Ascending aorta (tissue), 2 donors: Measurements from ENCODE around the gene ZNF860. TPM values are rescaled to one million over a fixed set of nuclear protein-coding genes. Genes with fewer than 3 reads are reported as not detected.

Experiments
- DNase-seq, 2 donors: peaks; one replicate each; pipeline ENCODE4 v3.0.0-alpha.2; 2019; ENCODE audit warnings: low spot score in 2 of 2
- H3K27ac ChIP-seq, 2 donors: fragments of 200-600 bp; sonication (generic); one replicate each; pipeline ENCODE4 v1.5.1; 2016 to 2017; ENCODE audit warnings: mild to moderate bottlenecking in 1 of 2
- H3K27me3 ChIP-seq: fragments of 200-600 bp; sonication (generic); one replicate; pipeline ENCODE4 v1.5.1; 2017
- H3K36me3 ChIP-seq, 2 donors: fragments of 200-600 bp; sonication (generic); one replicate each; pipeline ENCODE4 v1.5.1; 2016
- H3K4me1 ChIP-seq, 2 donors: fragments of 200-600 bp; sonication (generic); one replicate each; pipeline ENCODE4 v1.5.1; 2016 to 2017; ENCODE audit warnings: mild to moderate bottlenecking in 1 of 2
- H3K4me3 ChIP-seq, 2 donors: fragments of 200-600 bp; sonication (generic); one replicate each; pipeline ENCODE4 v1.5.1; 2016 to 2017; ENCODE audit warnings: mild to moderate bottlenecking in 1 of 2
- H3K9me3 ChIP-seq, 2 donors: fragments of 200-600 bp; sonication (generic); one replicate each; pipeline ENCODE4 v1.5.1; 2016
- CTCF ChIP-seq, 3 experiments: fragments of 200-600 bp in 2 of 3; fragments of 450-650 bp in 1 of 3; sonication (generic) in 2 of 3; IDR thresholded peaks; one replicate each; pipeline ENCODE4 v1.5.1; 2016 to 2019; ENCODE audit warnings: antibody characterized with exemption in 3 of 3, mild to moderate bottlenecking in 1 of 3, moderate library complexity in 1 of 3
- intact Hi-C: fragments of 100-400 bp; cut with DNase I; formaldehyde crosslinking; loops from one replicate; pipeline ENCODE4 v1.15.1; 2023
- total RNA-seq: library from RNA; depleted of rRNA; stranded (reverse); fragments of >200 nt; gene quantifications from one replicate; pipeline ENCODE4 v1.1.0, GENCODE V29; 2016

ZNF860 gene
- total RNA-seq, 1 donor from 2014 or later, result 0.43 TPM

DNA sequence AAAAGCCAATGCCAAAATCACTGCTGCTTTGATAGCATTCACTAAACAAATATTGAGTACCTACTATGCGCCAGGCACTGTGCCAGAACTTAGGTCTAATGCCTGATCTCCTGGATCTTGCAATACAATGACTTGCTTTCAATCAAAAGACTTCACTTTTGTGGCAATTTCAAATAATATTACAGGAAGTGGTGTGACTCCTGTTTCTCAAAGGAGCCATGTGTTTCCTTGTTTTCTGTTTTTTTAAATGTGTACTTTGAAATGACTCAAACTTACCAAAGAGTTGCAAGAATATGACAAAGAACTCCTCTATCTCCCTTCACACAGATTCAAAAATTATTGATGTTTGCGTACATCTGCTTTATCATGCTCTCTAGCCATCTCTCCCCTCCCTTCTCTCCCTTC is 18.7 kb upstream of the ZNF860 start:
- H3K36me3 ChIP-seq, result no peaks in the 10 kb centered on the region
- DNase-seq, result no peak
- TF ChIP-seq CTCF (IDR thresholded peaks at IDR 0.05), result no peak

GRCh38 chr3:31966978-31967591 is 14.5 kb upstream of the ZNF860 start:
- intact Hi-C loops, result loop anchor here (5.0 kb wide), 1 partner anchor 140 kb away; the partner anchor contains the start of gene GPD1L
- peak overlapping the region; percentile 81 to 89 for H3K27ac ChIP-seq
- no peaks in the 10 kb centered on the region for H3K36me3 ChIP-seq
- no peak overlapping the region for H3K4me3 ChIP-seq
- DNase-seq, result no peak
- peaks cover 3 to 27% of the 10 kb centered on the region in 2 donors for H3K4me1 ChIP-seq
- no peaks in the 10 kb centered on the region for H3K9me3 ChIP-seq
- no peak for TF ChIP-seq CTCF (IDR thresholded peaks at IDR 0.05)
- H3K27me3 ChIP-seq, result no peaks in the 10 kb centered on the region

More for the DNA sequence above, 18.7 kb upstream of the ZNF860 start:
- peaks cover 6 to 32% of the 10 kb centered on the region in 2 donors for H3K4me1 ChIP-seq
- no peaks in the 10 kb centered on the region for H3K9me3 ChIP-seq
- no peak overlapping the region for H3K27ac ChIP-seq
- H3K27me3 ChIP-seq, result no peaks in the 10 kb centered on the region
- H3K4me3 ChIP-seq, result no peak overlapping the region
- intact Hi-C loops, result loop anchor here (5.0 kb wide), 2 partner anchors 431 to 1041 kb away; partner anchors contain the start of gene STT3B

DNA sequence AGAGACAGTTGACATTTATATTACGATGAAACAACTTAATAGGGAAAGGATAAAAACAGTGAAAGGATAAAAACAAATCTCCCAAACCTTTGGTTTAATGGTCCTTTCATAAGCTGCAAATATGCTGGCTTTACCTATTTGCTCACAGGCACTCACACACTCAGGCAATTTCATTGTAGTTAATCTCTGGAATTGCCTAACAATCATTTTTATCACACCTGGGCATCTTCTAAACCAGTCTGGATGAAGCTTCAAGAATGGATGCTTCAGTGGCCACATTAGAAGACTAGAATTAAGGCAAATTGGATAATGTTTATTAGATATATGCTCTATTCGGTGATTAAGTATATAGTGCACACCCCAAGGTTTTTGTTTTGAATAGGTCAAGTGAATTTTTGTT is 14.0 kb upstream of the ZNF860 start:
- Histone ChIP-seq H3K9me3 (no peaks in the 10 kb centered on the region), H3K36me3 (no peaks in the 10 kb centered on the region), H3K4me3 (no peak overlapping the region), H3K27ac (peak overlapping the region; percentile 81 to 89), H3K27me3 (no peaks in the 10 kb centered on the region), H3K4me1 (peaks cover 3 to 27% of the 10 kb centered on the region in 2 donors)
- TF ChIP-seq CTCF (IDR thresholded peaks at IDR 0.05), result no peak
- DNase-seq, result no peak
- intact Hi-C loops, result loop anchor here (5.0 kb wide), 1 partner anchor 140 kb away; the partner anchor contains the start of gene GPD1L

DNA sequence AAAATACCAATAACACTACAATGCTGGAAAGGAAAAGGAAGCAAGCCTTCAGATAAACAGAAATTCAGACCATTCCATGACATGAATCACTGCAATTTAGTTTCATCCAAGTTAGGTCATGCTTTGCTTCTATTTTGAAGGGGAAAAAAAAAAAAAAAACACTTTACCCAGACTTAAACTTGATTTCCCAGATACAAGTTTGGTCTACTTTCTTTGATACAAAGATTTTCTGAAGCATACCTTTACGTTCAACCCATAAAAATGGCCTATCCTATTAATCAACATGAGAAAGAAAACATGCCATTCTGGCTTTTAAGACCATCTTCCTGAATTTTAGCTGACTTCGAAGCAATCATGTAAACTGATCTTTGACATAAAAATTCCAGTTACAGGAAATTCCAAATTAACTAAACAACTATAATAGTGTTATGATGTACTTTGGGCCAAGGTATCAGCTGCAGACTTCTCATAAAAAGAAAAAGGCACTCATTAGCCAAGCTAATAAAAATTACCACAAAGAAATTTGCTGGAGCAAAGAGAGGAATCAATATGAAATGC is 13.1 kb upstream of the ZNF860 start:
- Histone ChIP-seq H3K36me3 (no peaks in the 10 kb centered on the region), H3K27me3 (no peaks in the 10 kb centered on the region), H3K4me3 (peak overlapping the region; percentile 12 to 41), H3K4me1 (peaks cover 3 to 27% of the 10 kb centered on the region in 2 donors), H3K9me3 (no peaks in the 10 kb centered on the region), H3K27ac (peak overlapping the region; percentile 81 to 89)
- no peak for TF ChIP-seq CTCF (IDR thresholded peaks at IDR 0.05)
- no peak for DNase-seq
- intact Hi-C loops, result loop anchor here (5.0 kb wide), 1 partner anchor 139 kb away; the partner anchor contains the start of gene GPD1L

- Histone ChIP-seq H3K27me3 (no peaks in the 10 kb centered on the region), H3K4me1 (peaks cover 3 to 27% of the 10 kb centered on the region in 2 donors), H3K9me3 (no peaks in the 10 kb centered on the region), H3K4me3 (peak overlapping the region in 1 of 2 donors; percentile 41), H3K36me3 (no peaks in the 10 kb centered on the region), H3K27ac (peak overlapping the region; percentile 81 to 89)
- no peak for TF ChIP-seq CTCF (IDR thresholded peaks at IDR 0.05)
- intact Hi-C loops, result loop anchor here (1.0 to 5.0 kb wide), 2 partner anchors 12 to 138 kb away; partner anchors contain the start of genes GPD1L, OSBPL10 and ZNF860
- peak in 1 of 2 donors; percentile 77 for DNase-seq
Measured at GRCh38 chr3:31968927-31969418, 12.6 kb upstream of the ZNF860 start.
